Esophagus squamous epithelium (tissue), 5 donors: Measurements from ENCODE around the gene CACNB2. TPM values are rescaled to one million over a fixed set of nuclear protein-coding genes. Genes with fewer than 3 reads are reported as not detected.
A peak's percentile ranks its signal among the peaks of the same experiment; 100 is the strongest.

Source experiments
- DNase-seq: peaks from one replicate; lab custom pipeline; 2025; lab: John Stamatoyannopoulos, UW
- H3K27ac ChIP-seq, 4 donors: fragments of 200-600 bp; sonication (generic); one replicate each; pipeline ENCODE4 v1.5.1; 2016 to 2019; ENCODE audit warnings: mild to moderate bottlenecking in 1 of 4
- H3K27me3 ChIP-seq, 4 donors: fragments of 200-600 bp; sonication (generic); 1 replicate in 3 of 4; 2 replicates in 1 of 4; pipeline versions ENCODE4 v1.5.1 to v1.6.0; 2017 to 2021; ENCODE audit warnings: antibody characterized with exemption in 1 of 4
- H3K36me3 ChIP-seq, 3 donors: fragments of 200-600 bp; sonication (generic); one replicate each; pipeline ENCODE4 v1.5.1; 2016 to 2019
- H3K4me1 ChIP-seq, 3 donors: fragments of 200-600 bp; sonication (generic); one replicate each; pipeline ENCODE4 v1.5.1; 2017 to 2019
- H3K4me3 ChIP-seq, 4 donors: fragments of 200-600 bp; sonication (generic); 1 replicate in 3 of 4; 2 replicates in 1 of 4; pipeline ENCODE4 v1.5.1; 2016 to 2019; ENCODE audit warnings: mild to moderate bottlenecking in 2 of 4, moderate library complexity in 1 of 4
- H3K9me3 ChIP-seq, 3 donors: fragments of 200-600 bp; sonication (generic); one replicate each; pipeline ENCODE4 v1.5.1; 2016 to 2019
- POLR2A ChIP-seq, 4 donors: fragments of 450-650 bp; IDR thresholded peaks; one replicate each; pipeline ENCODE4 v1.6.1; 2017; ENCODE audit warnings: antibody characterized with exemption in 4 of 4, mild to moderate bottlenecking in 4 of 4, moderate library complexity in 3 of 4
- WGBS, 2 donors: methylation state at CpG; one replicate each; pipeline ENCODE4 v1.1.5; 2018; 5-methylcytosine and 5-hydroxymethylcytosine counted together
- intact Hi-C: fragments of 100-400 bp; cut with DNase I; formaldehyde crosslinking; loops from one replicate; pipeline ENCODE4 v1.15.0; 2022
- total RNA-seq, 4 donors: library from RNA; depleted of rRNA; stranded (reverse); fragments of >200 nt; gene quantifications; one replicate each; pipeline ENCODE4 v1.1.0, GENCODE V29; 2016
- TF ChIP-seq, protein P1 (sequence below), 6 experiments: fragments of 450-650 bp in 4 of 6; fragments of 200-600 bp in 2 of 6; sonication (generic) in 2 of 6; IDR thresholded peaks; one replicate each; pipeline ENCODE4 v1.5.1; 2016 to 2019; ENCODE audit warnings: antibody characterized with exemption in 6 of 6, mild to moderate bottlenecking in 4 of 6, moderate library complexity in 4 of 6
- donor health status: DM: yes; HTN: yes; CAD: no.

CACNB2 gene
- total RNA-seq, 4 donors from 2014 or later = 0.91 to 37.0 (median 5.7) TPM

DNA sequence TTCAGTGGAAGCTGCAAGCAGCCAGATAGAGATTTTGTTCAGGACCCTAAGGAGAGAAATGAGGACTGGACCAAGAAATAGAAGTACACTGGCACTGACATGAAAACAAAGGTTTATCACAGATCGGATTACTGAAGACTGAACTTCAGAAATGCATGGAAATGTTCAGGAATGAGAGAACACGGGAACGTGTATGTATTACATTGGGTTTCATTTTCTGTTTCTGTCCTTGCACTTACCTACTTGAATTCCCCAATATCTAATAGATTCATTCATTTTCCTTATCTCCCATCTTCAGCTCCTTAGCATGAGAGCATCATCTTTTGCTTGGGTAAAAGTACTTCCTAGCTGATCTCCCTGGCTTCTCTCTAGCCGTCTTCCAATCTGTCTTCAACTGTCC lies 114.5 kb downstream of the CACNB2 start:
- H3K9me3 ChIP-seq = no peaks in the 10 kb centered on the region
- TF ChIP-seq POLR2A (IDR thresholded peaks at IDR 0.05) = no peak
- TF ChIP-seq, protein P1, sequence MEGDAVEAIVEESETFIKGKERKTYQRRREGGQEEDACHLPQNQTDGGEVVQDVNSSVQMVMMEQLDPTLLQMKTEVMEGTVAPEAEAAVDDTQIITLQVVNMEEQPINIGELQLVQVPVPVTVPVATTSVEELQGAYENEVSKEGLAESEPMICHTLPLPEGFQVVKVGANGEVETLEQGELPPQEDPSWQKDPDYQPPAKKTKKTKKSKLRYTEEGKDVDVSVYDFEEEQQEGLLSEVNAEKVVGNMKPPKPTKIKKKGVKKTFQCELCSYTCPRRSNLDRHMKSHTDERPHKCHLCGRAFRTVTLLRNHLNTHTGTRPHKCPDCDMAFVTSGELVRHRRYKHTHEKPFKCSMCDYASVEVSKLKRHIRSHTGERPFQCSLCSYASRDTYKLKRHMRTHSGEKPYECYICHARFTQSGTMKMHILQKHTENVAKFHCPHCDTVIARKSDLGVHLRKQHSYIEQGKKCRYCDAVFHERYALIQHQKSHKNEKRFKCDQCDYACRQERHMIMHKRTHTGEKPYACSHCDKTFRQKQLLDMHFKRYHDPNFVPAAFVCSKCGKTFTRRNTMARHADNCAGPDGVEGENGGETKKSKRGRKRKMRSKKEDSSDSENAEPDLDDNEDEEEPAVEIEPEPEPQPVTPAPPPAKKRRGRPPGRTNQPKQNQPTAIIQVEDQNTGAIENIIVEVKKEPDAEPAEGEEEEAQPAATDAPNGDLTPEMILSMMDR (IDR thresholded peaks at IDR 0.05) = no peak
- intact Hi-C loops = no loop called here
- no peaks in the 10 kb centered on the region for H3K36me3 ChIP-seq
- DNase-seq = no peak
- WGBS, 2 donors = 80 to 84% methylated on average over 4 of the region's 4 CpGs
- H3K27ac ChIP-seq = no peak overlapping the region
- H3K27me3 ChIP-seq = no peaks in the 10 kb centered on the region
- H3K4me1 ChIP-seq = no peaks in the 10 kb centered on the region
- no peak overlapping the region for H3K4me3 ChIP-seq

DNA sequence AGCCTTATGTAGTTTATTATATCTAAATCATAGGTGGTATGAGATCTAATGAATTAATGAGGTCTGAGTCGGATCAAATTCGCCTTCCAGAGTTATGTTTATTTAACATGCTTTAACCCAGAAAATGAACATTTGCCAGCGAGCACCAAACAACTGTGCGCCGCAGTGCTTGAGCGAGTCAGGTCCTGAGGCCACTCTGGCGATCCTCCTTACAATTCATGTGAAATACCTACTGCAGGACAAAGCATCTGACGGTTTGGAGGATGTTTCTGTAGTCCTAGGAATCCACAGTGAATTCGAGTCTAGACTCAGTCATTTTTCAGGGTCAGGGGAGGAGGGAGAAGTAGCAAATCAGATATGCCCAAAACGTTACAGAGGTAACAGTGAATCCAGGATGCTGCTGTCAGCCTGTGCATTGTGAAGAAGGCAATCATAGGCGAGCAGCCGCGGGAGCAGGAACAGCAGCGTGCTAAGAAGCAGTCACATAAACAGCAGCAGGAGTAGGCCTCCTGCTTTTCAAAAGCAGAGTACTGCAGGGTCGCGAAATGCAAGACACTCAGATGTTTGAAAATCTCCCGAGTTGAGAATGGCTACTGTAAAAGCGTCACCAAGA lies 120.2 kb downstream of the CACNB2 start:
- no peaks in the 10 kb centered on the region for H3K9me3 ChIP-seq
- no peaks in the 10 kb centered on the region for H3K27me3 ChIP-seq
- TF ChIP-seq, protein P1 (IDR thresholded peaks at IDR 0.05) = no peak
- no peak for TF ChIP-seq POLR2A (IDR thresholded peaks at IDR 0.05)
- H3K36me3 ChIP-seq = no peaks in the 10 kb centered on the region
- WGBS, 2 donors = 32 to 40% methylated on average over 16 to 18 of the region's 18 CpGs
- DNase-seq = no peak
- intact Hi-C loops = no loop called here
- H3K27ac ChIP-seq = no peak overlapping the region
- no peaks in the 10 kb centered on the region for H3K4me1 ChIP-seq
- peak overlapping the region in 1 of 4 donors; percentile 15 for H3K4me3 ChIP-seq

DNA sequence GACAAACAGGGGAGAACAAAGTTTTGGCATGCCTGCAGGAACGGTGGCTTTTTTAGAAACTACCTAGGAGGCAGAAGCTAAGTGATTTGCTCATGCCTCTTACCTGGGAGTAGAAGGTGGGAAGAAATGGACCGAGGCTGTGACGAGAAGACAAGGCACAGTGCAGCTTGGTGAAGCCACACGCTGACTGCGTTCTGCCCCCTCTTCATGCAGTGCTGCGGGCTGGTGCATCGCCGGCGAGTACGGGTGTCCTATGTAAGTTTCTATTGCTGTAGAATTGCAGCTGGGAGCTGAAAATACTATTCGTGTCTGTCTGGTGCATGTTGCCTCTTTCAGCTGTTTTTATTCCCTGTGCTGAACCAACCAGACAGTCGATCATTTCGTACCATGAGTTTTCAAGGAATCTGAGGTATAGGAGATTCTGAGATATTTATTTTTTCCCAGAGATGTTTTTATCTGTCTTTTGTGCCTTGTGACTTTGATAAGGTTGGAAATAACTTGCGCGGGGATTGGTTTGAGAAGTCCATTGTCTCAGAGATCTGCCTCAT lies 120.9 kb downstream of the CACNB2 start:
- H3K4me1 ChIP-seq = no peaks in the 10 kb centered on the region
- no peak overlapping the region for H3K27ac ChIP-seq
- H3K9me3 ChIP-seq = no peaks in the 10 kb centered on the region
- 55 to 66% methylated on average over 13 to 15 of the region's 15 CpGs for WGBS, 2 donors
- H3K4me3 ChIP-seq = peak overlapping the region in 1 of 4 donors; percentile 15
- no peaks in the 10 kb centered on the region for H3K27me3 ChIP-seq
- intact Hi-C loops = no loop called here
- TF ChIP-seq, protein P1 (IDR thresholded peaks at IDR 0.05) = no peak
- TF ChIP-seq POLR2A (IDR thresholded peaks at IDR 0.05) = no peak
- no peaks in the 10 kb centered on the region for H3K36me3 ChIP-seq
- DNase-seq = no peak

DNA sequence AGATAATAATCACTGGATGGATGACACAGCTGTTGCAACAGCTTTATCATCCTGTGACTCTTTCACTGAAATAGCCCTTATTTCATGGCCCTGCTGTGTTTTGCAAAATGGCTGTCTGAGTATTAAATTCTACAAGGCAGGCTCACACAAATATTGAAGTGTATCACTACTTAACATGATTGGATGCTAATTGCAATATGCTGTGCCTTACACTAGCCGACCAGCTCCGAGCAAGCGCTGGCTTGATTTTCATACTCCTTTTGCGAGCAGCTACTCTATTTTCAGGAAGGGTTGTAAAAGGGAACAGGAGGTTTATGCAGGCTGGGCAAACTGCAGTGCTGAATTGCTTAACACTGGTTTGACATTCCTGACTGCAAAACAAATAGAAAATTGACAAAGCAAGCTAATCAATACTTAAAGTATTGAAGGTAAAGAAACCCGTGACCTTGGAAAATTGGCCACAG lies 121.6 kb downstream of the CACNB2 start:
- intact Hi-C loops = no loop called here
- no peaks in the 10 kb centered on the region for H3K27me3 ChIP-seq
- H3K27ac ChIP-seq = no peak overlapping the region
- H3K36me3 ChIP-seq = no peaks in the 10 kb centered on the region
- no peaks in the 10 kb centered on the region for H3K9me3 ChIP-seq
- no peaks in the 10 kb centered on the region for H3K4me1 ChIP-seq
- H3K4me3 ChIP-seq = no peak overlapping the region
- WGBS, 2 donors = 56 to 76% methylated on average over 5 of the region's 5 CpGs
- no peak for DNase-seq
- TF ChIP-seq, protein P1 (IDR thresholded peaks at IDR 0.05) = no peak
- no peak for TF ChIP-seq POLR2A (IDR thresholded peaks at IDR 0.05)

DNA sequence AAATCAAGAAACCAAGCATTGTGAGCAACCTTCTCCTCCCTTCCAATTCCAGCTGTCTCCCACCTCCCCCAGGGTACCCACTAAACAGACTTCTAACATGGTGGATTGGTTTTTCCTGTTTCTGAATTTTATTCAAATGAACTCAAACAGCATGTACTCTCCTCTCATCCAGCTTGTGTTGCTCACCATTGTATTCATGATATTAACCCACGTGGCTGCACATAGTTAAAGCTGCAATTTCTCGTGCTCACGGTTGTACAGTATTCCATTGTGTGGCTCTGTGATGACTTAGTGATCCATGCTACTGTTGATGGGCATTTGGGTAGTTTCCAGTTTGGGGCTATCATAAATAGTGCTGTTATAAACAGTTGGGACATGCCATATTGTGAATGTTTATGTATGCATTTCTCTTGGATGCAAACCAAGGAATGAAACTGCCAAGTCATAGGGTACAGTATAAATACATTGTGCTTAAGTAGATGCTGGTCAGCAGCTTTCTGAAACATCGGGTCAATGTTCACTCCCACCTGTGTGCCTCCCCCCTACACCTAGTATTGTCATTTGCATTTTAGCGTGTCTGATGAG lies 124.3 kb downstream of the CACNB2 start:
- Histone ChIP-seq H3K4me1 (no peaks in the 10 kb centered on the region), H3K36me3 (no peaks in the 10 kb centered on the region), H3K9me3 (no peaks in the 10 kb centered on the region), H3K27ac (no peak overlapping the region), H3K27me3 (no peaks in the 10 kb centered on the region), H3K4me3 (no peak overlapping the region)
- no peak for DNase-seq
- WGBS, 2 donors = 61 to 64% methylated on average over 5 of the region's 5 CpGs
- TF ChIP-seq, protein P1 (IDR thresholded peaks at IDR 0.05) = no peak
- no peak for TF ChIP-seq POLR2A (IDR thresholded peaks at IDR 0.05)
- intact Hi-C loops = no loop called here
